RWPE2 (cell line): Measurements from ENCODE around the gene GPR176.
A peak's percentile ranks its signal among the peaks of the same experiment; 100 is the strongest.

Source experiments
- ATAC-seq: fragments of 200-7000 bp; cut with Tn5 transposase; 3 replicates; pipeline ENCODE4 v1.9.1; 2021; ENCODE audit warnings: low read depth
- DNase-seq: peaks from one replicate; pipeline ENCODE4 v3.0.0-alpha.2; 2020; ENCODE audit warnings: low spot score
- H3K27ac ChIP-seq: fragments of 450-650 bp; 2 replicates; pipeline ENCODE4 v1.5.1; 2017; ENCODE audit warnings: mild to moderate bottlenecking; ENCODE audit not compliant: poor library complexity, severe bottlenecking
- H3K27me3 ChIP-seq: fragments of 250-450 bp; sonication (Bioruptor Pico); 2 replicates; pipeline ENCODE4 v1.5.1; 2021; ENCODE audit warnings: mild to moderate bottlenecking, moderate library complexity; ENCODE audit not compliant: insufficient read depth, poor library complexity, severe bottlenecking
- H3K36me3 ChIP-seq: fragments of 250-450 bp; sonication (Bioruptor Pico); 2 replicates; pipeline ENCODE4 v1.5.1; 2020; ENCODE audit warnings: low read depth, mild to moderate bottlenecking, moderate library complexity
- H3K4me1 ChIP-seq: fragments of 250-450 bp; sonication (Bioruptor Pico); 2 replicates; pipeline ENCODE4 v1.5.1; 2021; ENCODE audit warnings: mild to moderate bottlenecking, moderate library complexity; ENCODE audit not compliant: insufficient read depth, poor library complexity, severe bottlenecking
- H3K4me3 ChIP-seq: fragments of 250-450 bp; sonication (Bioruptor Pico); 2 replicates; pipeline ENCODE4 v1.5.1; 2021; ENCODE audit warnings: mild to moderate bottlenecking, moderate library complexity; ENCODE audit not compliant: severe bottlenecking
- H3K9me3 ChIP-seq: fragments of 250-450 bp; sonication (Bioruptor Pico); 2 replicates; pipeline ENCODE4 v1.5.1; 2021; ENCODE audit warnings: mild to moderate bottlenecking, moderate library complexity; ENCODE audit not compliant: severe bottlenecking
- TF ChIP-seq, protein P1 (sequence below): fragments of 450-650 bp; IDR thresholded peaks from one replicate; pipeline ENCODE4 v1.5.1; 2017; ENCODE audit warnings: mild to moderate bottlenecking, moderate library complexity; ENCODE audit not compliant: poor library complexity, severe bottlenecking

Gene GPR176

DNA sequence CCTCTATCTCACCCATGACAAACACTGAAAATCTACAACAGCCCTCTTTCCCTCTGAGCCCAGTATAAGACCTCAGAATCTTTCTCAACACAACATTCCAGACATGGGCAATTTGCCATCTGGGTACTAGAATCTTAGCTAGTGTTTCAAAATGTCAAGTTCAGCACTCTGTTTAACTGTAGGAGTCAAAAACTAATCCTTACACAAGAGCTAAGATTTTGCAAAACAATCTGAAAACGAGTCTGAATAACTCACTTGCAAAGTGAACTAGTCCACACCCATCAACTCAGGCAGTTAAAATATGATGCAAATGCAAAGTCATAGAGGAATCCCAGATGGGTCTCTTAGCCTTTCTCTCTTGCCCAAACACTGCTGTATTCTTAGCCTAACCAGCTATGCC, 67.8 kb downstream of the GPR176 start:
- H3K4me3 ChIP-seq, result no peak overlapping the region
- H3K4me1 ChIP-seq, result peaks cover 10% of the 10 kb centered on the region
- no peak overlapping the region for H3K27ac ChIP-seq
- H3K9me3 ChIP-seq, result no peaks in the 10 kb centered on the region
- DNase-seq, result no peak
- H3K27me3 ChIP-seq, result no peaks in the 10 kb centered on the region
- TF ChIP-seq, protein P1, sequence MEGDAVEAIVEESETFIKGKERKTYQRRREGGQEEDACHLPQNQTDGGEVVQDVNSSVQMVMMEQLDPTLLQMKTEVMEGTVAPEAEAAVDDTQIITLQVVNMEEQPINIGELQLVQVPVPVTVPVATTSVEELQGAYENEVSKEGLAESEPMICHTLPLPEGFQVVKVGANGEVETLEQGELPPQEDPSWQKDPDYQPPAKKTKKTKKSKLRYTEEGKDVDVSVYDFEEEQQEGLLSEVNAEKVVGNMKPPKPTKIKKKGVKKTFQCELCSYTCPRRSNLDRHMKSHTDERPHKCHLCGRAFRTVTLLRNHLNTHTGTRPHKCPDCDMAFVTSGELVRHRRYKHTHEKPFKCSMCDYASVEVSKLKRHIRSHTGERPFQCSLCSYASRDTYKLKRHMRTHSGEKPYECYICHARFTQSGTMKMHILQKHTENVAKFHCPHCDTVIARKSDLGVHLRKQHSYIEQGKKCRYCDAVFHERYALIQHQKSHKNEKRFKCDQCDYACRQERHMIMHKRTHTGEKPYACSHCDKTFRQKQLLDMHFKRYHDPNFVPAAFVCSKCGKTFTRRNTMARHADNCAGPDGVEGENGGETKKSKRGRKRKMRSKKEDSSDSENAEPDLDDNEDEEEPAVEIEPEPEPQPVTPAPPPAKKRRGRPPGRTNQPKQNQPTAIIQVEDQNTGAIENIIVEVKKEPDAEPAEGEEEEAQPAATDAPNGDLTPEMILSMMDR, result no peak
- H3K36me3 ChIP-seq, result no peaks in the 10 kb centered on the region
- ATAC-seq, result peak; percentile 38; the same call in 1 of the 3 replicates

- H3K36me3 ChIP-seq, result no peaks in the 10 kb centered on the region
- ATAC-seq (no peak), DNase-seq (no peak)
- no peaks in the 10 kb centered on the region for H3K27me3 ChIP-seq
- H3K27ac ChIP-seq, result no peak overlapping the region
- peaks cover 10% of the 10 kb centered on the region for H3K4me1 ChIP-seq
- H3K9me3 ChIP-seq, result no peaks in the 10 kb centered on the region
- TF ChIP-seq, protein P1, result no peak
- no peak overlapping the region for H3K4me3 ChIP-seq
Measured at GRCh38 chr15:39851500-39852092, 68.5 kb downstream of the GPR176 start.

DNA sequence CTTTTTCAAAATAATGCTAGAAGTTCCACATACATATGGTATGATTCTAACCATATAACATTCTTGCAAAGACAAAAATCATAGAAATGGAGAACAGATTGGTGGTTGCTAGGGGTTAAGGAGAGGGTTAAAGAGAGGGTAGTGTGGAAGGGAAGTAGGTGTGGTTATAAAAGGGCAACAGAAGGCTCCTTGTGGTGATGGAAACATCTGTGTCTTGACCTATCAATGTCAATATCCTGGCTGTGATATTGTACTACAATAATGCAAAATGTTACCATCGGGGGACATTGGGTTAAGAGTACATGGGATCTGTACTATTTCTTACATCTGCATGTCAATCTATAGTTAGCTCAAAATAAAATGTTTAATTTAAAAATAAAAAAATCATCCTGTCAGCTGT, 69.6 kb downstream of the GPR176 start:
- ATAC-seq (no peak), DNase-seq (no peak)
- H3K27ac ChIP-seq, result no peak overlapping the region
- no peaks in the 10 kb centered on the region for H3K27me3 ChIP-seq
- no peaks in the 10 kb centered on the region for H3K9me3 ChIP-seq
- no peak overlapping the region for H3K4me3 ChIP-seq
- TF ChIP-seq, protein P1, result no peak
- no peaks in the 10 kb centered on the region for H3K36me3 ChIP-seq
- H3K4me1 ChIP-seq, result peaks cover 10% of the 10 kb centered on the region

GRCh38 chr15:39846108-39846507, 74.0 kb downstream of the GPR176 start:
- ATAC-seq, result no peak
- H3K27me3 ChIP-seq, result no peaks in the 10 kb centered on the region
- H3K4me1 ChIP-seq, result no peaks in the 10 kb centered on the region
- TF ChIP-seq, protein P1, result no peak
- H3K27ac ChIP-seq, result no peak overlapping the region
- H3K9me3 ChIP-seq, result no peaks in the 10 kb centered on the region
- no peak overlapping the region for H3K4me3 ChIP-seq
- DNase-seq, result no peak
- H3K36me3 ChIP-seq, result no peaks in the 10 kb centered on the region

- DNase-seq, result no peak
- no peaks in the 10 kb centered on the region for H3K36me3 ChIP-seq
- ATAC-seq, result no peak
- no peaks in the 10 kb centered on the region for H3K9me3 ChIP-seq
- no peak overlapping the region for H3K27ac ChIP-seq
- H3K4me1 ChIP-seq, result no peaks in the 10 kb centered on the region
- TF ChIP-seq, protein P1, result no peak
- H3K27me3 ChIP-seq, result no peaks in the 10 kb centered on the region
- no peak overlapping the region for H3K4me3 ChIP-seq
Measured at GRCh38 chr15:39845582-39845981, 74.5 kb downstream of the GPR176 start.
